ENCODE measurements around the gene TDRD3. TPM values are rescaled to one million over a fixed set of nuclear protein-coding genes. Genes with fewer than 3 reads are reported as not detected.

Gene TDRD3
- total RNA-seq, 1 experiment from 2014 or later, result 10.8 TPM

DNA sequence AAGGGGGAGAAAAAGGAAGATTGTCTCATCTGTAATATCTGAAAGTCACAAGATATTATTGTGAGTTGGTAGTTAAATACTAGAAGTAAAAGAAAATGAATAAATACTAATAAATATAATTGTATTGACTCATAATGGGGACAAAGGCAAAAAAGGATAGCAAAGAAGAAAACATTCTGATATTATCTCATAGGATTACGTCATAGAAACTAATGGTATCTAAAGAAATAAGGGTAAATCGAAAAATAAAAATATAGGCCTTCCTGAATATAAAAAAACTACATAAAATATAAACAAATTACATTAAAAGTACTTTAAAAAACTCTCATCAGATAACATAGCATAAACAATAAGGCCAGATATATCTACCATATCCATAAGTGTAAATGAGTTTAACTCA, 38.6 kb upstream of the TDRD3 start:
- H3K4me3 ChIP-seq (ENCODE audit: low read depth in 2 of 2, low read length in 2 of 2), result no peak overlapping the region
- ChIA-PET POLR2A (no interaction called here), CTCF (no interaction called here)
- H3K27me3 ChIP-seq (ENCODE audit: control insufficient read depth, insufficient read depth, low read length), result no peaks in the 10 kb centered on the region
- in situ Hi-C loops (cut with HindIII; ENCODE audit: low pct_unique_long_range_greater_than_20kb, low sequenced_read_pairs), result no loop called here
- H3K9me3 ChIP-seq (ENCODE audit: control insufficient read depth, insufficient read depth, low read depth, low read length), result no peaks in the 10 kb centered on the region
- DNase-seq (ENCODE audit: low read depth, low spot score), result no peak
- no peaks in the 10 kb centered on the region for H3K4me1 ChIP-seq (ENCODE audit: control insufficient read depth, insufficient read depth, low read length)
- no peaks in the 10 kb centered on the region for H3K36me3 ChIP-seq (ENCODE audit: control insufficient read depth, insufficient read depth, low read length)
- no peak for TF ChIP-seq TCF7L2 (IDR thresholded peaks at IDR 0.05; ENCODE audit: low read depth, low read length)
- TF ChIP-seq, protein P1, sequence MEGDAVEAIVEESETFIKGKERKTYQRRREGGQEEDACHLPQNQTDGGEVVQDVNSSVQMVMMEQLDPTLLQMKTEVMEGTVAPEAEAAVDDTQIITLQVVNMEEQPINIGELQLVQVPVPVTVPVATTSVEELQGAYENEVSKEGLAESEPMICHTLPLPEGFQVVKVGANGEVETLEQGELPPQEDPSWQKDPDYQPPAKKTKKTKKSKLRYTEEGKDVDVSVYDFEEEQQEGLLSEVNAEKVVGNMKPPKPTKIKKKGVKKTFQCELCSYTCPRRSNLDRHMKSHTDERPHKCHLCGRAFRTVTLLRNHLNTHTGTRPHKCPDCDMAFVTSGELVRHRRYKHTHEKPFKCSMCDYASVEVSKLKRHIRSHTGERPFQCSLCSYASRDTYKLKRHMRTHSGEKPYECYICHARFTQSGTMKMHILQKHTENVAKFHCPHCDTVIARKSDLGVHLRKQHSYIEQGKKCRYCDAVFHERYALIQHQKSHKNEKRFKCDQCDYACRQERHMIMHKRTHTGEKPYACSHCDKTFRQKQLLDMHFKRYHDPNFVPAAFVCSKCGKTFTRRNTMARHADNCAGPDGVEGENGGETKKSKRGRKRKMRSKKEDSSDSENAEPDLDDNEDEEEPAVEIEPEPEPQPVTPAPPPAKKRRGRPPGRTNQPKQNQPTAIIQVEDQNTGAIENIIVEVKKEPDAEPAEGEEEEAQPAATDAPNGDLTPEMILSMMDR (IDR thresholded peaks at IDR 0.05), result no peak
- TF ChIP-seq POLR2AphosphoS5 (IDR thresholded peaks at IDR 0.05; ENCODE audit: low read depth, low read length), result no peak
- no peak for TF ChIP-seq SIN3A (IDR thresholded peaks at IDR 0.05; ENCODE audit: borderline replicate concordance, insufficient read depth, low read depth, low read length)
- TF ChIP-seq, protein P2, sequence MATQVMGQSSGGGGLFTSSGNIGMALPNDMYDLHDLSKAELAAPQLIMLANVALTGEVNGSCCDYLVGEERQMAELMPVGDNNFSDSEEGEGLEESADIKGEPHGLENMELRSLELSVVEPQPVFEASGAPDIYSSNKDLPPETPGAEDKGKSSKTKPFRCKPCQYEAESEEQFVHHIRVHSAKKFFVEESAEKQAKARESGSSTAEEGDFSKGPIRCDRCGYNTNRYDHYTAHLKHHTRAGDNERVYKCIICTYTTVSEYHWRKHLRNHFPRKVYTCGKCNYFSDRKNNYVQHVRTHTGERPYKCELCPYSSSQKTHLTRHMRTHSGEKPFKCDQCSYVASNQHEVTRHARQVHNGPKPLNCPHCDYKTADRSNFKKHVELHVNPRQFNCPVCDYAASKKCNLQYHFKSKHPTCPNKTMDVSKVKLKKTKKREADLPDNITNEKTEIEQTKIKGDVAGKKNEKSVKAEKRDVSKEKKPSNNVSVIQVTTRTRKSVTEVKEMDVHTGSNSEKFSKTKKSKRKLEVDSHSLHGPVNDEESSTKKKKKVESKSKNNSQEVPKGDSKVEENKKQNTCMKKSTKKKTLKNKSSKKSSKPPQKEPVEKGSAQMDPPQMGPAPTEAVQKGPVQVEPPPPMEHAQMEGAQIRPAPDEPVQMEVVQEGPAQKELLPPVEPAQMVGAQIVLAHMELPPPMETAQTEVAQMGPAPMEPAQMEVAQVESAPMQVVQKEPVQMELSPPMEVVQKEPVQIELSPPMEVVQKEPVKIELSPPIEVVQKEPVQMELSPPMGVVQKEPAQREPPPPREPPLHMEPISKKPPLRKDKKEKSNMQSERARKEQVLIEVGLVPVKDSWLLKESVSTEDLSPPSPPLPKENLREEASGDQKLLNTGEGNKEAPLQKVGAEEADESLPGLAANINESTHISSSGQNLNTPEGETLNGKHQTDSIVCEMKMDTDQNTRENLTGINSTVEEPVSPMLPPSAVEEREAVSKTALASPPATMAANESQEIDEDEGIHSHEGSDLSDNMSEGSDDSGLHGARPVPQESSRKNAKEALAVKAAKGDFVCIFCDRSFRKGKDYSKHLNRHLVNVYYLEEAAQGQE (IDR thresholded peaks at IDR 0.05; ENCODE audit: insufficient read depth in 1 of 2, low read depth in 2 of 2, low read length in 1 of 2), result no peak
- intact Hi-C loops (cut with micrococcal nuclease; ENCODE audit: unreplicated experiment), result no loop called here
- BruUV-seq (replicated peaks), result no TSS peak
- no peak for ATAC-seq
- H3K27ac ChIP-seq (ENCODE audit: low read length), result no peak overlapping the region

DNA sequence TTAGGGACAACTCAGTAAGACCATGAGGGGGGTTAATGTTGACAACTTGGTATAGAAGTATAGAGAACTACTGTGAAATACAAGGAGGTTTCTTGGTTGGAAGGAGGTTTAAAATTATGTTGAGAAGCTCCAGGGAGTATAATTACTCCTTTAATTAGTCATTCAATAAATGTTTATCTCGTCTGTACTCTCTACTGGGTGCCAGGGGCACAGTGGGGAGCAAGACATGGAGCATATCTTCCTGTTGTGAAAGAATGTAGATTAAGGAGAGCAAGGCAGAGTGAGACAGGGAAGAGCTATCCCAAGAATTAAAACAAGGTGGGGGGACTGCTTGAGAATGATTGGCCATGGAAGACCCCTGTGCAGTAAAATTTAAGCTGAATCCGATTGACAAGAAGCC, 33.7 kb upstream of the TDRD3 start:
- ATAC-seq (no peak), DNase-seq (ENCODE audit: low read depth, low spot score) (no peak)
- Histone ChIP-seq H3K27me3 (ENCODE audit: control insufficient read depth, insufficient read depth, low read length) (no peaks in the 10 kb centered on the region), H3K9me3 (ENCODE audit: control insufficient read depth, insufficient read depth, low read depth, low read length) (no peaks in the 10 kb centered on the region), H3K4me3 (ENCODE audit: low read depth in 2 of 2, low read length in 2 of 2) (no peak overlapping the region), H3K27ac (ENCODE audit: low read length) (no peak overlapping the region), H3K4me1 (ENCODE audit: control insufficient read depth, insufficient read depth, low read length) (no peaks in the 10 kb centered on the region), H3K36me3 (ENCODE audit: control insufficient read depth, insufficient read depth, low read length) (no peaks in the 10 kb centered on the region)
- intact Hi-C loops (cut with micrococcal nuclease; ENCODE audit: unreplicated experiment) (no loop called here), in situ Hi-C loops (cut with HindIII; ENCODE audit: low pct_unique_long_range_greater_than_20kb, low sequenced_read_pairs) (no loop called here)
- no TSS peak for BruUV-seq (replicated peaks)
- ChIA-PET POLR2A (interaction anchor here (0.6 kb wide), 1 partner anchor 10 kb away, joined by 3 read pairs; no protein-coding TSS in a partner anchor), CTCF (no interaction called here)
- no peak for TF ChIP-seq POLR2AphosphoS5 (IDR thresholded peaks at IDR 0.05; ENCODE audit: low read depth, low read length)
- TF ChIP-seq, protein P2 (IDR thresholded peaks at IDR 0.05; ENCODE audit: insufficient read depth in 1 of 2, low read depth in 2 of 2, low read length in 1 of 2), result no peak
- no peak for TF ChIP-seq SIN3A (IDR thresholded peaks at IDR 0.05; ENCODE audit: borderline replicate concordance, insufficient read depth, low read depth, low read length)
- TF ChIP-seq, protein P1 (IDR thresholded peaks at IDR 0.05), result no peak
- no peak for TF ChIP-seq TCF7L2 (IDR thresholded peaks at IDR 0.05; ENCODE audit: low read depth, low read length)

Data from Panc1 (cell line).